ENCODE measurements around the gene PCBP3. TPM values are rescaled to one million over a fixed set of nuclear protein-coding genes. Genes with fewer than 3 reads are reported as not detected.
"Not testable (repeated sequence)": the region's sequence is repeated elsewhere in the genome, so short reads cannot be mapped to it uniquely, and the experiment has no call there.

PCBP3 gene
- total and polyA plus RNA-seq, 10 of the 15 experiments (the other 5 are each of a cell fraction or from before 2014, with no cell fraction given), result 0.09 to 1.3 (median 0.46) TPM; not detected in 3

DNA sequence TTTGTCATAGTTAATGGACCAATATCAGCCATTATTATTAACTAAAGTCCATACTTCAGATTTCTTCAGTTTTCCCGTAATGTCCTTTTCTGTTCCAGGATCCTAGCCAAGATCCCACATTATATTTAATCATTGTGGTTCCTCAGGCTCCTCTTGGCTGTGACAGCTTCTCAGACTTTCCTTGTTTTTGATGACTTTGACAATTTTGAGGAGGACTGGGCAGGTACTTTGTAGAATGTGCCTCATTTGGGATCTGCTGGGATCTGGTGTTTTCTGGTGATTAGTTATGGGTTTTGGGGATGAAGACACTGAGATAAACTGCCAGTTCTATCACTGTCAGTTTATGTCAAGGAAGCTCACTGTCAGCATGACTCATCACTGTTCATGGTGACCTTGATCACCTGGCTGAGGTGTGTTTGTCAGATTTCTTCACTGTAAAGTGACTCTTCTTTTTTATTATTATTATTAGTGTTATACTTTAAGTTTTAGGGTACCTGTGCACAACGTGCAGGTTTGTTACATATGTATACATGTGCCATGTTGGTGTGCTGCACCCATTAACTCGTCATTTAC lies 66.3 kb downstream of the PCBP3 start:
- H2AFZ ChIP-seq (ENCODE audit: control insufficient read depth, low read depth, low read length), result no peak overlapping the region
- intact Hi-C loops (cut with micrococcal nuclease; ENCODE audit: unreplicated experiment), result no loop called here
- H3K36me3 ChIP-seq (ENCODE audit: control insufficient read depth in 2 of 2, insufficient read depth in 2 of 2, low read length in 1 of 2), result no peaks in the 10 kb centered on the region
- H3K79me2 ChIP-seq (ENCODE audit: control insufficient read depth, insufficient read depth, low read length), result no peaks in the 10 kb centered on the region
- H3K4me3 ChIP-seq, result no peak overlapping the region
- H4K20me1 ChIP-seq (ENCODE audit: control insufficient read depth, insufficient read depth), result no peaks in the 10 kb centered on the region
- TF ChIP-seq HDAC6 (IDR thresholded peaks at IDR 0.05; ENCODE audit: unreplicated experiment), result no peak
- no peak for TF ChIP-seq TCF7 (IDR thresholded peaks at IDR 0.05; ENCODE audit: borderline replicate concordance)
- TF ChIP-seq, protein P1, sequence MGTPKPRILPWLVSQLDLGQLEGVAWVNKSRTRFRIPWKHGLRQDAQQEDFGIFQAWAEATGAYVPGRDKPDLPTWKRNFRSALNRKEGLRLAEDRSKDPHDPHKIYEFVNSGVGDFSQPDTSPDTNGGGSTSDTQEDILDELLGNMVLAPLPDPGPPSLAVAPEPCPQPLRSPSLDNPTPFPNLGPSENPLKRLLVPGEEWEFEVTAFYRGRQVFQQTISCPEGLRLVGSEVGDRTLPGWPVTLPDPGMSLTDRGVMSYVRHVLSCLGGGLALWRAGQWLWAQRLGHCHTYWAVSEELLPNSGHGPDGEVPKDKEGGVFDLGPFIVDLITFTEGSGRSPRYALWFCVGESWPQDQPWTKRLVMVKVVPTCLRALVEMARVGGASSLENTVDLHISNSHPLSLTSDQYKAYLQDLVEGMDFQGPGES (IDR thresholded peaks at IDR 0.05), result no peak
- no peak for TF ChIP-seq BCL3 (IDR thresholded peaks at IDR 0.05; ENCODE audit: borderline replicate concordance, insufficient read depth, low read depth, low read length, poor library complexity, severe bottlenecking)
- TF ChIP-seq SP1 (IDR thresholded peaks at IDR 0.05; ENCODE audit: low read depth, low read length), result no peak
- FAIRE-seq (no peak), ATAC-seq (no peak), DNase-seq (ENCODE audit: low read depth, low spot score) (no peak)
- ChIA-PET CTCF (no interaction called here), SMC1A (ENCODE audit: uncharacterized antibody, unreplicated experiment) (no interaction called here), RAD21 (ENCODE audit: unreplicated experiment) (no interaction called here), POLR2A (no interaction called here)
- no peak overlapping the region for H3K9ac ChIP-seq (ENCODE audit: control insufficient read depth, insufficient read depth, low read length)
- H3K9me3 ChIP-seq (replicated peaks; ENCODE audit: control insufficient read depth, insufficient read depth, low read length), result no peaks in the 10 kb centered on the region; the same call in 1 of the 3 replicates
- H3K27me3 ChIP-seq (replicated peaks in 1 of 2; ENCODE audit: control insufficient read depth in 2 of 2, insufficient read depth in 2 of 2, low read length in 1 of 2), result no peaks in the 10 kb centered on the region
- in situ Hi-C loops (cut with MboI), result no loop called here
- WGBS (ENCODE audit: insufficient coverage, insufficient replicate concordance, low lambda C conversion rate, missing lambda C conversion rate), result 53% methylated on average over 3 of the region's 3 CpGs
- no peak overlapping the region for H3K4me2 ChIP-seq (ENCODE audit: control insufficient read depth, insufficient read depth)
- H3K27ac ChIP-seq (ENCODE audit: control insufficient read depth, insufficient read depth), result no peak overlapping the region
- no TSS peak for BruUV-seq (replicated peaks)
- no peaks in the 10 kb centered on the region for H3K4me1 ChIP-seq (ENCODE audit: control insufficient read depth, insufficient read depth, low read length)

DNA sequence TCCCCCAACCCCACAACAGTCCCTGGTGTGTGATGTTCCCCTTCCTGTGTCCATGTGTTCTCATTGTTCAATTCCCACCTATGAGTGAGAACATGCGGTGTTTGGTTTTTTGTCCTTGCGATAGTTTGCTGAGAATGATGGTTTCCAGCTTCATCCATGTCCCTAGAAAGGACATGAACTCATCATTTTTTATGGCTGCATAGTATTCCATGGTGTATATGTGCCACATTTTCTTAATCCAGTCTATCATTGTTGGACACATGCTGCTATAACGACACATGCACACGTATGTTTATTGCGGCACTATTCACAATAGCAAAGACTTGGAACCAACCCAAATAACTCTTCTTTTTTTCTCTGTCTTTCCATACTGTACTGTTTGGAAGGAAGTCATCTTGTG lies 66.8 kb downstream of the PCBP3 start:
- SMC1A ChIA-PET (ENCODE audit: uncharacterized antibody, unreplicated experiment), result not testable (repeated sequence)

More for the DNA sequence above, 66.8 kb downstream of the PCBP3 start:
- ATAC-seq; H3K4me1 ChIP-seq (ENCODE audit: control insufficient read depth, insufficient read depth, low read length); CTCF ChIA-PET; H3K4me2 ChIP-seq (ENCODE audit: control insufficient read depth, insufficient read depth); POLR2A ChIA-PET; RAD21 ChIA-PET (ENCODE audit: unreplicated experiment); H3K79me2 ChIP-seq (ENCODE audit: control insufficient read depth, insufficient read depth, low read length); H3K36me3 ChIP-seq (ENCODE audit: control insufficient read depth in 2 of 2, insufficient read depth in 2 of 2, low read length in 1 of 2); H3K4me3 ChIP-seq; FAIRE-seq; intact Hi-C loops (cut with micrococcal nuclease; ENCODE audit: unreplicated experiment); H2AFZ ChIP-seq (ENCODE audit: control insufficient read depth, low read depth, low read length); H3K9ac ChIP-seq (ENCODE audit: control insufficient read depth, insufficient read depth, low read length); in situ Hi-C loops (cut with MboI); H3K27me3 ChIP-seq (replicated peaks in 1 of 2; ENCODE audit: control insufficient read depth in 2 of 2, insufficient read depth in 2 of 2, low read length in 1 of 2); BruUV-seq (replicated peaks); DNase-seq (ENCODE audit: low read depth, low spot score); H3K27ac ChIP-seq (ENCODE audit: control insufficient read depth, insufficient read depth); H3K9me3 ChIP-seq (replicated peaks; ENCODE audit: control insufficient read depth, insufficient read depth, low read length); H4K20me1 ChIP-seq (ENCODE audit: control insufficient read depth, insufficient read depth): not testable (repeated sequence)
- 97% methylated on average over 4 of the region's 5 CpGs for WGBS (ENCODE audit: insufficient coverage, insufficient replicate concordance, low lambda C conversion rate, missing lambda C conversion rate)

Data from GM12878 (cell line).